Measurements from ENCODE around the gene NIPAL4. TPM values are rescaled to one million over a fixed set of nuclear protein-coding genes. Genes with fewer than 3 reads are reported as not detected.

NIPAL4 gene
- total RNA-seq, 4 donors from 2014 or later = 0.63 to 1.2 (median 0.84) TPM; not detected in 1

- ATAC-seq (ENCODE audit: low FRiP score) (peak; percentile 73), DNase-seq (ENCODE audit: low spot score) (no peak)
- TF ChIP-seq CTCF (IDR thresholded peaks at IDR 0.05) = no peak
These were observed 61.1 kb downstream of the NIPAL4 start for GRCh38 chr5:157520911-157521703.

- DNase-seq (ENCODE audit: low spot score) = no peak
- TF ChIP-seq CTCF (IDR thresholded peaks at IDR 0.05) = no peak
- no peak for ATAC-seq (ENCODE audit: low FRiP score)
These were observed 61.7 kb downstream of the NIPAL4 start for GRCh38 chr5:157521704-157522029.

GRCh38 chr5:157523976-157524375, 64.0 kb downstream of the NIPAL4 start:
- ATAC-seq (ENCODE audit: low FRiP score) = no peak
- TF ChIP-seq CTCF (IDR thresholded peaks at IDR 0.05) = no peak
- DNase-seq (ENCODE audit: low spot score) = no peak

Other genes with a start within 250 kb of the NIPAL4 start
- 10 to 100 TPM; 12.7 to 25.5 (median 15.8) TPM for gene CYFIP2, start 194.1 kb upstream of the NIPAL4 start, total RNA-seq
- gene ADAM19, start 115.6 kb downstream of the NIPAL4 start, total RNA-seq = 10 to 100 TPM in 2 of 4 donors, 1 to 10 TPM in 2; 2.1 to 18.0 (median 9.1) TPM
- under 1 TPM in 1 of 4 donors, not detected in 3; 0.12 TPM for gene SOX30, start 192.2 kb downstream of the NIPAL4 start, total RNA-seq
- gene C5orf52, start 211.3 kb downstream of the NIPAL4 start, total RNA-seq = not detected